HepG2 (cell line): ENCODE data around the gene PSMD9. TPM values are rescaled to one million over a fixed set of nuclear protein-coding genes. Genes with fewer than 3 reads are reported as not detected.

Experiments
- ATAC-seq: fragments of 200-7000 bp; cut with Tn5 transposase; 3 replicates; pipeline ENCODE4 v1.9.1; 2020; ENCODE audit warnings: mild to moderate bottlenecking, moderate library complexity
- BruUV-seq: library from RNA; stranded (reverse); fragments of 400-500 nt; replicated peaks from 2 replicates; lab custom pipeline; 2021; lab: Mats Ljungman, UMichigan
- CTCF ChIA-PET: fragments of 300-600 bp; formaldehyde crosslinking; extraction: SDS; loops from one replicate; lab custom pipeline; 2021; ENCODE audit warnings: low total read pairs, inconsistent platforms, low intra/inter-chr PET ratio; lab: Yijun Ruan, JAX
- POLR2A ChIA-PET: fragments of 350-600 bp; sonication (Branson Sonifier 250); formaldehyde crosslinking; loops from one replicate; lab custom pipeline; 2020; ENCODE audit warnings: antibody characterized with exemption, inconsistent platforms; lab: Yijun Ruan, JAX
- DNase-seq: peaks from one replicate; pipeline ENCODE4 v3.0.0-alpha.2; 2015; ENCODE audit warnings: low spot score
- FAIRE-seq: peaks from 3 replicates; lab custom pipeline; 2011; peaks lifted over from hg19 to GRCh38; lab: Jason Lieb, UNC
- H2AFZ ChIP-seq: one replicate; pipeline ENCODE4 v1.6.1; 2011; ENCODE audit warnings: low read length, inconsistent platforms
- H3K27ac ChIP-seq: fragments of 300-600 bp; 3 replicates; pipeline ENCODE4 v1.8.0; 2011; ENCODE audit warnings: mixed run types, mild to moderate bottlenecking, mixed read lengths, low read length, inconsistent platforms; ENCODE audit not compliant: insufficient read depth; ENCODE audit errors: extremely low read length
- H3K27me3 ChIP-seq, 2 experiments: fragments of 200-600 bp in 1 of 2; 2 replicates in 1 of 2; 3 replicates in 1 of 2; pipeline versions ENCODE4 v1.6.0 to v1.8.0; 2011; ENCODE audit warnings: low read length in 2 of 2, mild to moderate bottlenecking in 2 of 2, moderate library complexity in 2 of 2, inconsistent platforms in 1 of 2; ENCODE audit not compliant: insufficient read depth in 2 of 2, control insufficient read depth in 1 of 2
- H3K36me3 ChIP-seq, 2 experiments: fragments of 200-600 bp in 1 of 2; replicated peaks in 1 of 2; 2 replicates in 1 of 2; 3 replicates in 1 of 2; pipeline versions ENCODE4 v1.5.1 to v1.8.0; 2011; ENCODE audit warnings: low read length in 2 of 2, inconsistent platforms in 1 of 2; ENCODE audit not compliant: insufficient read depth in 2 of 2, control insufficient read depth in 1 of 2
- H3K4me1 ChIP-seq: 2 replicates; pipeline ENCODE4 v1.5.1; 2012; ENCODE audit warnings: low read length, inconsistent platforms; ENCODE audit not compliant: insufficient read depth
- H3K4me2 ChIP-seq: 2 replicates; pipeline ENCODE4 v1.6.0; 2011; ENCODE audit warnings: low read depth, low read length, inconsistent platforms
- H3K4me3 ChIP-seq, 3 experiments: fragments of 200-600 bp in 1 of 3; sonication (generic), shearing (Covaris generic) in 1 of 3; replicated peaks in 1 of 3; 2 replicates each; pipeline ENCODE4 v1.5.1; 2011 to 2016; ENCODE audit warnings: low read length in 3 of 3, inconsistent platforms in 2 of 3, low read depth in 2 of 3, mild to moderate bottlenecking in 2 of 3, control low read depth in 1 of 3, mixed read lengths in 1 of 3; ENCODE audit not compliant: insufficient read depth in 1 of 3
- H3K79me2 ChIP-seq: one replicate; pipeline ENCODE4 v1.6.1; 2011; ENCODE audit warnings: low read length, inconsistent platforms; ENCODE audit not compliant: insufficient read depth
- H3K9ac ChIP-seq: 2 replicates; pipeline ENCODE4 v1.6.0; 2011; ENCODE audit warnings: mild to moderate bottlenecking, low read depth, low read length, inconsistent platforms; ENCODE audit not compliant: insufficient read depth
- H3K9me3 ChIP-seq: 2 replicates; pipeline ENCODE4 v1.5.1; 2012; ENCODE audit warnings: mild to moderate bottlenecking, low read length
- H4K20me1 ChIP-seq: 2 replicates; pipeline ENCODE4 v1.6.0; 2011; ENCODE audit warnings: inconsistent platforms, mild to moderate bottlenecking, low read length, moderate library complexity; ENCODE audit not compliant: insufficient read depth
- GZF1 ChIP-seq: sonication (generic); formaldehyde crosslinking; IDR thresholded peaks from 2 replicates; pipeline ENCODE4 v1.5.1; 2020; ENCODE audit warnings: mild to moderate bottlenecking, missing genetic modification reagents
- STAG1 ChIP-seq: sonication (generic); formaldehyde crosslinking; IDR thresholded peaks from 2 replicates; pipeline ENCODE4 v1.4.0; 2020; ENCODE audit warnings: missing genetic modification reagents
- ZMAT3 ChIP-seq: sonication (generic); formaldehyde crosslinking; conservative IDR thresholded peaks from 2 replicates; pipeline ENCODE4 v1.7.0; 2021; ENCODE audit warnings: missing genetic modification reagents
- ZNF264 ChIP-seq: sonication (generic); formaldehyde crosslinking; IDR thresholded peaks from 2 replicates; pipeline ENCODE4 v1.4.0; 2020; ENCODE audit warnings: missing genetic modification reagents
- ZNF790 ChIP-seq: sonication (generic); formaldehyde crosslinking; IDR thresholded peaks from 2 replicates; pipeline ENCODE4 v1.8.0; 2022; ENCODE audit warnings: missing genetic modification reagents, mild to moderate bottlenecking, borderline replicate concordance
- WGBS: methylation state at CpG from one replicate; pipeline ENCODE4 v1.1.6; 2017; ENCODE audit warnings: low lambda C conversion rate; 5-methylcytosine and 5-hydroxymethylcytosine counted together
- in situ Hi-C: cut with HindIII; loops from 2 replicates; pipeline ENCODE4 v1.10.0; 2017; ENCODE audit warnings: low pct_unique_long_range_greater_than_20kb; ENCODE audit not compliant: extremely low pct_ligation_motif_present
- intact Hi-C: fragments of 100-400 bp; cut with micrococcal nuclease; formaldehyde crosslinking; loops from one replicate; pipeline ENCODE4 v1.10.0; 2022; ENCODE audit not compliant: unreplicated experiment
- polyA plus RNA-seq, 8 experiments: library from polyadenylated mRNA; depleted of rRNA in 3 of 8; stranded (reverse) in 7 of 8; unstranded in 1 of 8; fragments of >200 nt; fragmentation: Illumina TruSeq in 4 of 8; extraction: Trizol in 4 of 8; gene quantifications; 2 replicates each; pipeline versions ENCODE4 v1.2.1 to v1.2.3, GENCODE V29; 2011 to 2016; ENCODE audit warnings: low read depth in 4 of 8, missing spikeins in 1 of 8, mixed read lengths in 1 of 8; ENCODE audit not compliant: insufficient read depth in 1 of 8
- total RNA-seq, 5 experiments: library from RNA; depleted of rRNA; stranded (reverse); fragments of >200 nt; fragmentation: Illumina TruSeq; extraction: Trizol; gene quantifications; 2 replicates each; pipeline ENCODE4 v1.2.3, GENCODE V29; 2016; ENCODE audit warnings: low read depth in 1 of 5
- TF ChIP-seq, protein P1 (sequence below), 2 experiments: sonication (generic) in 1 of 2; formaldehyde crosslinking in 1 of 2; IDR thresholded peaks; 2 replicates each; pipeline versions ENCODE4 v1.4.0 to v1.6.1; 2018 to 2020; ENCODE audit warnings: missing genetic modification reagents in 2 of 2, borderline replicate concordance in 1 of 2, low read depth in 1 of 2, mild to moderate bottlenecking in 1 of 2, missing biosample characterization in 1 of 2
- TF ChIP-seq, protein P2 (sequence below): sonication (generic); formaldehyde crosslinking; IDR thresholded peaks from 2 replicates; pipeline ENCODE4 v1.4.0; 2020; ENCODE audit warnings: missing genetic modification reagents, borderline replicate concordance
- TF ChIP-seq, protein P3 (sequence below): sonication (generic); formaldehyde crosslinking; IDR thresholded peaks from 2 replicates; pipeline ENCODE4 v1.8.0; 2022; ENCODE audit warnings: mild to moderate bottlenecking, missing genetic modification reagents, moderate library complexity
- TF ChIP-seq, protein P4 (sequence below): sonication (generic); formaldehyde crosslinking; IDR thresholded peaks from 2 replicates; pipeline ENCODE4 v1.5.0; 2020; ENCODE audit warnings: mild to moderate bottlenecking, missing genetic modification reagents

The PSMD9 gene
- total and polyA plus RNA-seq, 2 of the 13 experiments (the other 11 are each of a cell fraction or from before 2014, with no cell fraction given) = 41.4 to 61.1 TPM

DNA sequence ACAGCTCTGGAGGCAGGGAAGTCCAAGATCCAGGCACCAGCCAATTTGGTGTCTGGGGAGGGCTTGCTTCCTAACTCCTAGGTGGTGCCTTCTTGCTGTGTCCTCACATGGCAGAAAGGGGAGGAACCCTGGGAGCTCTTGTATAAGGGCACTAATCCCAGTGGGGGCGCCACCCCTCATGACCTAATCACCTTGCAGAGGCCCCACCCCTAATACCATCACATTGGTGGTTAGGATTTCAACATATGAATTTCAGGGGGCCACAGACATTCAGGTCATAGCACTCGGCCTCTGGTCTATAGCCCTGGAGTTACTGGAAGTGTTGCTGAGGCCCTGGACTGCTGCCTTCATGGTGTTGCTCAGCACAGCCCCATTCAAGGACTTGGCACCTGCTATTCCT, 14.6 kb downstream of the PSMD9 start:
- TF ChIP-seq ZNF790 (CRISPR knock-in tag) (no peak), GZF1 (CRISPR knock-in tag) (no peak), STAG1 (CRISPR knock-in tag) (no peak), ZMAT3 (no peak), ZNF264 (CRISPR knock-in tag) (peak; percentile 87)
- TF ChIP-seq, protein P1, sequence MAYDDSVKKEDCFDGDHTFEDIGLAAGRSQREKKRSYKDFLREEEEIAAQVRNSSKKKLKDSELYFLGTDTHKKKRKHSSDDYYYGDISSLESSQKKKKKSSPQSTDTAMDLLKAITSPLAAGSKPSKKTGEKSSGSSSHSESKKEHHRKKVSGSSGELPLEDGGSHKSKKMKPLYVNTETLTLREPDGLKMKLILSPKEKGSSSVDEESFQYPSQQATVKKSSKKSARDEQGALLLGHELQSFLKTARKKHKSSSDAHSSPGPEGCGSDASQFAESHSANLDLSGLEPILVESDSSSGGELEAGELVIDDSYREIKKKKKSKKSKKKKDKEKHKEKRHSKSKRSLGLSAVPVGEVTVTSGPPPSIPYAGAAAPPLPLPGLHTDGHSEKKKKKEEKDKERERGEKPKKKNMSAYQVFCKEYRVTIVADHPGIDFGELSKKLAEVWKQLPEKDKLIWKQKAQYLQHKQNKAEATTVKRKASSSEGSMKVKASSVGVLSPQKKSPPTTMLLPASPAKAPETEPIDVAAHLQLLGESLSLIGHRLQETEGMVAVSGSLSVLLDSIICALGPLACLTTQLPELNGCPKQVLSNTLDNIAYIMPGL (CRISPR knock-in tag; IDR thresholded peaks at IDR 0.05; ENCODE audit: borderline replicate concordance in 1 of 2, low read depth in 1 of 2) = no peak
- TF ChIP-seq, protein P2, sequence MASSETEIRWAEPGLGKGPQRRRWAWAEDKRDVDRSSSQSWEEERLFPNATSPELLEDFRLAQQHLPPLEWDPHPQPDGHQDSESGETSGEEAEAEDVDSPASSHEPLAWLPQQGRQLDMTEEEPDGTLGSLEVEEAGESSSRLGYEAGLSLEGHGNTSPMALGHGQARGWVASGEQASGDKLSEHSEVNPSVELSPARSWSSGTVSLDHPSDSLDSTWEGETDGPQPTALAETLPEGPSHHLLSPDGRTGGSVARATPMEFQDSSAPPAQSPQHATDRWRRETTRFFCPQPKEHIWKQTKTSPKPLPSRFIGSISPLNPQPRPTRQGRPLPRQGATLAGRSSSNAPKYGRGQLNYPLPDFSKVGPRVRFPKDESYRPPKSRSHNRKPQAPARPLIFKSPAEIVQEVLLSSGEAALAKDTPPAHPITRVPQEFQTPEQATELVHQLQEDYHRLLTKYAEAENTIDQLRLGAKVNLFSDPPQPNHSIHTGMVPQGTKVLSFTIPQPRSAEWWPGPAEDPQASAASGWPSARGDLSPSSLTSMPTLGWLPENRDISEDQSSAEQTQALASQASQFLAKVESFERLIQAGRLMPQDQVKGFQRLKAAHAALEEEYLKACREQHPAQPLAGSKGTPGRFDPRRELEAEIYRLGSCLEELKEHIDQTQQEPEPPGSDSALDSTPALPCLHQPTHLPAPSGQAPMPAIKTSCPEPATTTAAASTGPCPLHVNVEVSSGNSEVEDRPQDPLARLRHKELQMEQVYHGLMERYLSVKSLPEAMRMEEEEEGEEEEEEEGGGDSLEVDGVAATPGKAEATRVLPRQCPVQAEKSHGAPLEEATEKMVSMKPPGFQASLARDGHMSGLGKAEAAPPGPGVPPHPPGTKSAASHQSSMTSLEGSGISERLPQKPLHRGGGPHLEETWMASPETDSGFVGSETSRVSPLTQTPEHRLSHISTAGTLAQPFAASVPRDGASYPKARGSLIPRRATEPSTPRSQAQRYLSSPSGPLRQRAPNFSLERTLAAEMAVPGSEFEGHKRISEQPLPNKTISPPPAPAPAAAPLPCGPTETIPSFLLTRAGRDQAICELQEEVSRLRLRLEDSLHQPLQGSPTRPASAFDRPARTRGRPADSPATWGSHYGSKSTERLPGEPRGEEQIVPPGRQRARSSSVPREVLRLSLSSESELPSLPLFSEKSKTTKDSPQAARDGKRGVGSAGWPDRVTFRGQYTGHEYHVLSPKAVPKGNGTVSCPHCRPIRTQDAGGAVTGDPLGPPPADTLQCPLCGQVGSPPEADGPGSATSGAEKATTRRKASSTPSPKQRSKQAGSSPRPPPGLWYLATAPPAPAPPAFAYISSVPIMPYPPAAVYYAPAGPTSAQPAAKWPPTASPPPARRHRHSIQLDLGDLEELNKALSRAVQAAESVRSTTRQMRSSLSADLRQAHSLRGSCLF (CRISPR knock-in tag) = no peak
- TF ChIP-seq, protein P3, sequence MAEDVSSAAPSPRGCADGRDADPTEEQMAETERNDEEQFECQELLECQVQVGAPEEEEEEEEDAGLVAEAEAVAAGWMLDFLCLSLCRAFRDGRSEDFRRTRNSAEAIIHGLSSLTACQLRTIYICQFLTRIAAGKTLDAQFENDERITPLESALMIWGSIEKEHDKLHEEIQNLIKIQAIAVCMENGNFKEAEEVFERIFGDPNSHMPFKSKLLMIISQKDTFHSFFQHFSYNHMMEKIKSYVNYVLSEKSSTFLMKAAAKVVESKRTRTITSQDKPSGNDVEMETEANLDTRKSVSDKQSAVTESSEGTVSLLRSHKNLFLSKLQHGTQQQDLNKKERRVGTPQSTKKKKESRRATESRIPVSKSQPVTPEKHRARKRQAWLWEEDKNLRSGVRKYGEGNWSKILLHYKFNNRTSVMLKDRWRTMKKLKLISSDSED (CRISPR knock-in tag) = no peak
- TF ChIP-seq, protein P4, sequence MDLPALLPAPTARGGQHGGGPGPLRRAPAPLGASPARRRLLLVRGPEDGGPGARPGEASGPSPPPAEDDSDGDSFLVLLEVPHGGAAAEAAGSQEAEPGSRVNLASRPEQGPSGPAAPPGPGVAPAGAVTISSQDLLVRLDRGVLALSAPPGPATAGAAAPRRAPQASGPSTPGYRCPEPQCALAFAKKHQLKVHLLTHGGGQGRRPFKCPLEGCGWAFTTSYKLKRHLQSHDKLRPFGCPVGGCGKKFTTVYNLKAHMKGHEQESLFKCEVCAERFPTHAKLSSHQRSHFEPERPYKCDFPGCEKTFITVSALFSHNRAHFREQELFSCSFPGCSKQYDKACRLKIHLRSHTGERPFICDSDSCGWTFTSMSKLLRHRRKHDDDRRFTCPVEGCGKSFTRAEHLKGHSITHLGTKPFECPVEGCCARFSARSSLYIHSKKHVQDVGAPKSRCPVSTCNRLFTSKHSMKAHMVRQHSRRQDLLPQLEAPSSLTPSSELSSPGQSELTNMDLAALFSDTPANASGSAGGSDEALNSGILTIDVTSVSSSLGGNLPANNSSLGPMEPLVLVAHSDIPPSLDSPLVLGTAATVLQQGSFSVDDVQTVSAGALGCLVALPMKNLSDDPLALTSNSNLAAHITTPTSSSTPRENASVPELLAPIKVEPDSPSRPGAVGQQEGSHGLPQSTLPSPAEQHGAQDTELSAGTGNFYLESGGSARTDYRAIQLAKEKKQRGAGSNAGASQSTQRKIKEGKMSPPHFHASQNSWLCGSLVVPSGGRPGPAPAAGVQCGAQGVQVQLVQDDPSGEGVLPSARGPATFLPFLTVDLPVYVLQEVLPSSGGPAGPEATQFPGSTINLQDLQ (CRISPR knock-in tag) = no peak

More for the DNA sequence above, 14.6 kb downstream of the PSMD9 start:
- POLR2A ChIA-PET = no interaction called here
- Histone ChIP-seq H3K4me2 (no peak overlapping the region), H3K9ac (no peak overlapping the region), H4K20me1 (no peaks in the 10 kb centered on the region), H3K36me3 (peaks cover 21 to 55% of the 10 kb centered on the region in 2 experiments; a peak in 4 of 5 replicates), H3K4me3 (no peak overlapping the region), H3K27ac (no peak overlapping the region), H3K9me3 (no peaks in the 10 kb centered on the region), H3K27me3 (no peaks in the 10 kb centered on the region; a peak in 1 of 5 replicates), H2AFZ (no peak overlapping the region), H3K4me1 (peaks cover 1% of the 10 kb centered on the region), H3K79me2 (no peaks in the 10 kb centered on the region)
- DNase-seq (no peak), FAIRE-seq (no peak), ATAC-seq (peak; percentile 30; the same call in 2 of the 3 replicates)
- intact Hi-C loops (no loop called here), in situ Hi-C loops (no loop called here)
- WGBS = 100% methylated on average over 1 of the region's 2 CpGs
- CTCF ChIA-PET = no interaction called here
- BruUV-seq = no TSS peak
